ENCODE data around the gene CREB1.

Gene CREB1

GRCh38 chr2:207504513-207505170, 25.1 kb upstream of the CREB1 start:
- DNase-seq = no peak

- no peak for DNase-seq
Measured at GRCh38 chr2:207505171-207505570, 24.6 kb upstream of the CREB1 start.

GRCh38 chr2:207505728-207506127, 24.0 kb upstream of the CREB1 start:
- DNase-seq = no peak

DNA sequence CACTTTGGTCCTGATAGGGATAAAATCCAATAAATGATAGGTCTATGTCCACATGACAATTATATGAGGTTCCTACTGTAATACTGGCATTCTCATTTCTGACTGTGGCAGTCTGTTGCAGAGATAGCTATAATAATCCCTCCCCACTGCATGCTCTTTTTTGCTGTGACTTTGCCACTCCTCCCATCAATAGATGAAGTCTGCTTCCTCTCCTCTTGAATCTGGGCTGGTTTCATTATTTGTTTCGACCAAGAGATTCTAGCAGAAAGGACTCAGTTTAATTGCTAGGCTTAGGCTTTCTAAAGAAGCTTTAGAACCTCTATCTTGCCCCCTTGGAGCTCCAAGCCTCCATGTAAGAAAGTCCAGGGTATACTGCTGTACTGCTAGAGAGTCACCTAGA, 23.3 kb upstream of the CREB1 start:
- no peak for DNase-seq

DNA sequence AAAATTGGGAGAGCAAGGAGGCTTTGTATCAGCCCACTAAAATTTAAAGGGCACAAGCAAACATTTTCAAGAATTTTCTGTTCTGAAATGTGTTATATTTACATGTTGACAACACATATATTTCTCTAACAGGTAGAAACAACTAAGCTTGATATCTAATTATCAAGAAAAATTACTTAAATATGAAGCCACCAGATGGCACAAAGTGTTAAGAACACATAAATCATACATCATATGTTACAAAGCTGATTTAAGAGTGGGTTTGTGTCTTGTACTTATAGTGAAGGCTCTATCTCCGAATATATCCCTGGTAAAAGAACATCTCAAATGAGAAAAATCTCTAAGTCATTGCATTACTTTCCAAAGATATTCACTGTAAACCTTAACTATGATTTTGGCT, 19.6 kb upstream of the CREB1 start:
- no peak for DNase-seq

DNA sequence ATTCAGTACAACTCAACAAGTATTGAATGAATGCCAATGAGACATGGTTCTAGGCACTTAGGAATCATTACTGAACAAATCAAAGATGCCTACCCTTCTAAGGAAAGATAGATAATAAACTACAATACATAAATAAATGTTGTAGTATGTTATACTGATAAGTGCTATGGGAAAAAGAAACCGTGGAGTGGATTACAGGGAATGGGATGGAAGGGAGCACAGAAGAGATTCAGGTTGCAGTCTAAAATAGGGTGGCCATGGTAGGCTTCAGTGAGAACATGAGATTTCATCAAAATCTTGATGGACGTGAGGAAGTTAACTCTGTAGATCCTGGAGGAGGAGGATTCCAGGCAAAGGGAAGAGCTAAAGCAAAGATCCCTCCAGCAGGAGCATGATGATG, 17.9 kb upstream of the CREB1 start:
- no peak for DNase-seq

DNA sequence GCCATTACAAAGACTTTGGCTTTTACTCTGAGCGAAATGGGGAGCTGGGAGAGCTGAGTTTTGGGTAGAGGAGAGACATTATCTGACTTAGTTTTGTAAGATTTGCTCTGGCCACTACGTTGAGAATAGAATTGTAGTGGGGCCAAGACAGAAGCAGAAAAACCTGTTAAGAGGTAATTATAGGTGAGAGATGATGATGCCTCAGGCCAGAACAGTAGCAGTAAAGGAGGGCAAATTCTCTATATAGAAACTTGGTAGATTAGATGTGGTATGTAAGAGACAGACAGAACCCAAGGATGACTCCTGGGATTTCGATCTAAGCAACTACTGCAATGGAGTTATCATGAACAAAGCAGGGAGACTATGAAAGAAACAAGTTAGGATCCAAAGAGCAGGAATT, 17.4 kb upstream of the CREB1 start:
- no peak for DNase-seq

- no peak for DNase-seq
Measured at GRCh38 chr2:207513551-207514257, 16.1 kb upstream of the CREB1 start.

GRCh38 chr2:207514451-207514850, 15.3 kb upstream of the CREB1 start:
- no peak for DNase-seq

DNA sequence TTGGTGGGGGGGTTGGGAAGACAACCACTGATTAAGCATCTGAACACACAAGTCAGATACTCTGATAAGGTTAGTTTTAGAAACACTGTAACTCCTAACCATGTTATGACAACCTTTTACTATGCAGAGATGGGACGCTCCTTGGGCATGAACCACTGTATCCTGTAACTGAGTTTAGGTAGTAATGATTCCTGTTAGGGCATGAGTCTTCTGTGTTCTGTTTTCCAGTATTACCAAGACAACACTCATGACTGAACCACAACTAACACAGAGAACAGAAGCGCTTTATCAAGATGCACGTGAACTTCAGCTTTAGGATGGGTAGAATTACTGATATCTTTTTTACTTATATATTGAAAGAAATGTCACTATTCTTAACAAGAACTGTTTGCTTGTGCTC, 14.1 kb upstream of the CREB1 start:
- no peak for DNase-seq

GRCh38 chr2:207516206-207516605, 13.6 kb upstream of the CREB1 start:
- DNase-seq = no peak

DNA sequence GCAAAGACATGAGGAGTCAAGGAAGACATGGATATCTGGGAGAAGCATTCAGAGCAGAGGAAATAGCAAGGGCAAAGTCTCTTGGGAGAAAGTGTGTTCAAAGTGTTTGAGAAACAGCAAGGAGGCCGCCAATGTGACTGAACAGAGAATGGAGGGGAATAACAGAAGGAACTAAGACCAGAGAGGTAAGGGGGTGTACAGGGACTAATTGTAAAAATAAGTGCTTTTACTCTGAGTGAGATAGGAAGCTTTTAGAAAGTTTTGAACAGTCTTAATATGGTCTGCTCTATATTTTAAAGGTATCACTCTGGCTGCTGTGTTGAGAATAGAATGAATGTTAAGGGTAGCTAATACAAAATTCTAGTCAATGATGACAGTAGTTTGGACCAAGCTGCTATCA, 6.8 kb upstream of the CREB1 start:
- DNase-seq = no peak

DNA sequence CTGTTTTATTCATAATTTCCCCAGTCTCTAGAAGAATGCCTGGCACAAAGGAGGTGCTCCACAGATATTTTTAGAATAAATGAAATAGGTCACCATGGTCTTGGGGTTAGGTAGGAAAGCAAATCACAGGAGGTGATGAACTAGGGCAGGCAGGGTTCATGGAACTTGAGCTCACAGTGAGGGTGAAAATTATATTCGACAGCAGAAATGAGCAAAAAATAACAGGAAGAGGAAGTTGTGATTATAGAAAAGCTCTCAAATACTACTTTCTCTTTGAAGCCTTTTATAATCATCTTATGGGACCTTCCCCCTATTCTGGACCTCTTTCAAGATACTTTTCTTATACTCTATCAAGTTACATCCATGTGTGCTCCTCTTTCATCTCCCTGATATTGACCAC, 4.5 kb upstream of the CREB1 start:
- DNase-seq = no peak

DNA sequence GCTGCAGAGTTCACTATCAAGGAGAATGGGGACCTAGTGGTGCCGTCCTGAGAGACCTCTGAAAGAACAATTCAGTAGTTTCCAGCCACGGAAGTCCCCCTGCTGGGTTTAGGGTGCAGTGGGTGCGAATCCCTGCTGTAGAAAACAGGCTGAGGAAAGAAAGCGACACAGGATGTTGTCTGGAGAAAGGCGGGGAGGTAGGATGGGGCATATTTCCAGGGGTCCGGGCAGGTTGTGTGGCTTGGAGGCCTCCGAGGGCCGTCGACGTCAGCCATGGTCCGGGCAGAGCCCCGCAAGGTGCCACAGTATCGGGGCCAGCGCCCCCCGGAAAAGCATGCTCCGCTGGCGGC, 807 bp upstream of the CREB1 start:
- DNase-seq = peak; percentile 76

DNA sequence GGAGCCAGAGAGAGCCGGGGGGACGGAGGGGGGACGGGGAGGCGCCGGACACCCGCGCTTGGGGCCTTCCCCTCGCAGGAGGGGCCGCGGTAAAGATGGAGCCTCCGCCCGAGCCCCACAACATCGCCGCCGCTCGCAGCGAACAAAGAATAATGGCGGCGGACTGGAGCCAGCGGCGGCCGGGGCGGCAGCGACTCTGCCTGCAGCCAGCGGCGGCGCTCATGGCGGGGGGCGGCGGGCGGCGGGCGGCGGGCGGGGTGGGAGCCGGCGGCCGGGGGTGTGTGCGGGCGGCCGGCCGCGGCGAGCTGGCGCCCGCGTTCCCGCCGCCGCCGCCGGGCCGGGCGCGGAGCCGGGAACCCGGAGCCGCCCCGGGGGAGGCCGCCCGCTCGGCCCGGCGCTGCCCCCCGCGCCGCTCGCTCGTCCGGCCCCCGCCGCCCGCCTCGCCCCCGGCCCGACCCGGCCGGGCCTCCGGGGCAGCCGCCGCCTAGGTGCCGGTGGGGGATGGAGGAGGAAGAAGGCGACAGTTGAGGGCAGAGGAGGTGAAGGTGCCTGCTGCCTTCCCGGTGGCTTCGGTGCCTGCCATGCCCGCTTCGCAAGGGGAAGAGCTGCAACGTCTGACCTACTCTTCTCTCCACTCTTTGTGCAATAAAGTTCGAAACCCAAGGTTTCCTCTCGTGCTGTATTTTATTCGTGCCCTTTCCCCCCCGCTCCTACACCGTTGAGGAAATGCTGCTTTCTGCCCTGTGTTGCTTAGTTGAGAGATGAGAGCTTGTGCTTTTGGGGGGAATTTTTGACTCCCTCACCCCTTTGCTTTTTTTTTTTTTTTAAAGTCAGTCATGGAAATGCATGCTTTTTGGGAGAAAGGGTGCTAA, 634 bp downstream of the CREB1 start:
- DNase-seq = peak; percentile 58

DNA sequence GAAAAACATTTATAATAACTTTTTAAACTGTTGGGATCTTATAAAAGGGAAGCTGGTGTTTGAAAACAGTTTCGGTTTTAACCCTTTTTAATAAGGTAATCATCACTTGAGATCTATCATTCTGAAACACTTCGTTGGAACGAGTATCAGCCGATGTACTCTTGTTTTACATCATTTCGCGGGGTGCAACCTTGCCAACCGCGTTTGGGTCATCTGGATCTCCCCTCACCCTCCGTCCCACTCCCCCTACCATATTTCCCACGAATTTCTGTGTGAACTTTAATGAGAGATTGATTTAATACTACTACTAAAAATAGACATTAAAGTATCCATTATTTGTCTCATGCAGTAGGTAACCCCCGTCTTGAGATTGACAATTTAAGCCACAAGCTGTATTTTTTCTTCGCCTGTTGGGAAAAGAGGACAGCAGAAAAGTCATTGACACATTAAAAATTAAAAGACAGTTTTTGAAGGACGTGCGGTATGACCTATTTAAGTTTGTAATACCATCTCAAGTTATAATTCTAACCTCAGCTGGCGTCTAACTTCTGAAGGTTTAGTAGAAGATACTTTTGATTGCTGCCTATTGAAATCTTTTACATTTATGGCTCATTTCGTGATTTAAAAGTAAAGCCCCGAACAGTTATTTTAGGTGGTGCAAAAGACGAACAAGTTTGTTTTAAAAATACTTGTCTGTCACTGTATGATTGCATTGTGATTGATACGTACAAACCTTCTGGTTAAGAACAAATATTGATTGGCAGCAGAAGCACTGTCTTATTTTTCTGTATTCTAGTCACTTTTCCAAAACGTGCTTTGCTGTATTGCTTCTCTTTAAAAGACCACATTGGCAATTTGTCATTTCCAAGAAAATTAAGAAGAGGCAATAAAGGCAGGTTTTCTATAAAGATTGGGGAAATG, 1.5 kb downstream of the CREB1 start:
- no peak for DNase-seq

GRCh38 chr2:207532676-207533075, 2.9 kb downstream of the CREB1 start:
- no peak for DNase-seq

- DNase-seq = no peak
Measured at GRCh38 chr2:207533461-207534008, 3.8 kb downstream of the CREB1 start.

DNA sequence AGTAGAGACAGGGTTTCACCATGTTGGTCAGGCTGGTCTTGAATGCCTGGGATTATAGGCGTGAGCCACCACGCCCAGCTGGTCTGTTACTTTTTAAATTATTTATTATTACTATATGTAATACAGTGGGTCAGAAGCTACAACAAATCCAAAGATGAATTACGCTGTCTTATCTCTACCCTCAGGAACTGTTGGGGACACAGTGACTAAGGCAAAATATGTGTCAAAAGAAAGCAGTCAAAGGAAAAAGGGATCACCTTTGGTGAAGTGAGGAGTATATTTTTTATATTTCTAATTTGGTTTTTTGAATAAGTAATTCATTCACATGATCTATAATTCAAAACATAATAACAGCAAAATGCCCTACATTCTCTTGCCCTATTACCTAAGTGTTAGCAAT, 4.7 kb downstream of the CREB1 start:
- DNase-seq = no peak

- no peak for DNase-seq
Measured at GRCh38 chr2:207539470-207539869, 9.7 kb downstream of the CREB1 start.

GRCh38 chr2:207540431-207540830, 10.7 kb downstream of the CREB1 start:
- DNase-seq = no peak

GRCh38 chr2:207541933-207542332, 12.2 kb downstream of the CREB1 start:
- DNase-seq = no peak

DNA sequence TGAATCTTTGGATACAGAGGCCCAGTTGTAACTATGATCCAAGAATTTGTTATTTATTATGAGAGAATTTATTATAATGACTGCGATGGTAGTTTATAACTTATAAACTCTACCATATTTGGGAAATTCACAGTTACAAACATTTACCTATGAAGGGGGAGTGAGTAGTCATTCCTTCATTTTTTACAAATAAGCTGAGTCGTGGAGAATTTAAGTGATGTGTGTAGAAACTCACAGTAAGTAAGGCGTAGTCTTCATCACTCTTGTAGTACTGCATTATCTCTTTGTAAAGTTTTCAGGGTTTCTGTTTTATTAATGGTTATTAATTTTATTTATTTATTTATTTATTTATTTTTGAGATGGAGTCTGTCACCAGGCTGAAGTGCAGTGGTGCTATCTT, 13.5 kb downstream of the CREB1 start:
- no peak for DNase-seq
